ENCODE measurements around the gene ZNF516.

Gene ZNF516

DNA sequence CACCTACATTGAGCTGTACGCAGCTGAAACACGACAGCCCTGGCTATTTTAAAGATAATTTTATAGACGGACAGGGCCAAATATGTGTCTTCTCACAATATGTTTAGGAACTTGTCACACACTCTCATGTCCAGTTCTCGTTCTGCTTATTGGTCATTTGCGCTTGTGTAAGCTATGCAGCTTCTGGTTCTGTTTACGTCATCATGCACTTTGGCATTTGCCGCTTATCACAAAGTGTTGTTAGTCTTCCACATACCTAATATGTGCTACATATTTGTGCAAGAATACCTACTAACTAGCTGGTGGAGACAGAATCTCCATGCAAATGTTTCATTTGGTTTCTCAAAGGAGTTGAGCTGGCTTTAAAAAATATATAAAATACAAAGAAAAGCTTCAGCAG is 7.5 kb upstream of the ZNF516 start:
- TF ChIP-seq, protein P1, sequence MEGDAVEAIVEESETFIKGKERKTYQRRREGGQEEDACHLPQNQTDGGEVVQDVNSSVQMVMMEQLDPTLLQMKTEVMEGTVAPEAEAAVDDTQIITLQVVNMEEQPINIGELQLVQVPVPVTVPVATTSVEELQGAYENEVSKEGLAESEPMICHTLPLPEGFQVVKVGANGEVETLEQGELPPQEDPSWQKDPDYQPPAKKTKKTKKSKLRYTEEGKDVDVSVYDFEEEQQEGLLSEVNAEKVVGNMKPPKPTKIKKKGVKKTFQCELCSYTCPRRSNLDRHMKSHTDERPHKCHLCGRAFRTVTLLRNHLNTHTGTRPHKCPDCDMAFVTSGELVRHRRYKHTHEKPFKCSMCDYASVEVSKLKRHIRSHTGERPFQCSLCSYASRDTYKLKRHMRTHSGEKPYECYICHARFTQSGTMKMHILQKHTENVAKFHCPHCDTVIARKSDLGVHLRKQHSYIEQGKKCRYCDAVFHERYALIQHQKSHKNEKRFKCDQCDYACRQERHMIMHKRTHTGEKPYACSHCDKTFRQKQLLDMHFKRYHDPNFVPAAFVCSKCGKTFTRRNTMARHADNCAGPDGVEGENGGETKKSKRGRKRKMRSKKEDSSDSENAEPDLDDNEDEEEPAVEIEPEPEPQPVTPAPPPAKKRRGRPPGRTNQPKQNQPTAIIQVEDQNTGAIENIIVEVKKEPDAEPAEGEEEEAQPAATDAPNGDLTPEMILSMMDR (IDR thresholded peaks at IDR 0.05; ENCODE audit: control insufficient read depth, extremely low read depth, insufficient read depth): no peak
- no peak overlapping the region for H3K4me3 ChIP-seq (ENCODE audit: low read depth, low read length)
- no peak for DNase-seq (ENCODE audit: low read depth)

DNA sequence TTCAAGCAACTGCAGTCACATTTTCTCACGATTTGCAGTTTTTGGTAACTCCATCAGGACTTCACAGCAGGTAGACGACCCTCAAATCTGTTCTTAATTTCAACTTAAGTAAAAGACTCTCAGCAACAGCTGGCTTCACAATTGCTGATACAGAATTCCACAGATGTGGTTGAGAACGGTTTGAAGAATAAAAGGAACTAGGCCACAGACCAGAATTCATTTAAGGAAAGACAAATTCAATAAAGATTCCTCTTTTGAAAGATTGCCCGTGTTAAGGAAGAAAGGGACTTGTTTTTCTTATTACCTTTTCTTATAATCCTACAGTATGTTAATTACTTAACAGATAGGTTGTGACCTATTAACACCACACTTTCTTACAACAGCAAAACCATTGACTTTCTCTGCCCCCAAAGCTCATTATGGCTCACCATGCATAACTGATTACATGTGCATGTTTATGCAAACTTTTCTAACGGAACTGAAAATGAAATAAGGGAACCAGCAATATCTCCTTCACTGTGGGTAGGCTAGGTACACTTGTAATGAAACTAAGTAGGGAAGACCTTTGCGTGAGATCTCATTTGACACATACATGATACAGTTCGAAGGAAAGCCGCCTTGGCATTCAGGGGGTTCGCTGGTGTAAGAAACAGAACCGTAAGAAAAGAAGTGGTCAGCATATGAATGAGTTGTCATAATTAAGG is 4.7 kb upstream of the ZNF516 start:
- H3K4me3 ChIP-seq (ENCODE audit: low read depth, low read length): no peak overlapping the region
- TF ChIP-seq, protein P1 (IDR thresholded peaks at IDR 0.05; ENCODE audit: control insufficient read depth, extremely low read depth, insufficient read depth): no peak
- DNase-seq (ENCODE audit: low read depth): no peak

DNA sequence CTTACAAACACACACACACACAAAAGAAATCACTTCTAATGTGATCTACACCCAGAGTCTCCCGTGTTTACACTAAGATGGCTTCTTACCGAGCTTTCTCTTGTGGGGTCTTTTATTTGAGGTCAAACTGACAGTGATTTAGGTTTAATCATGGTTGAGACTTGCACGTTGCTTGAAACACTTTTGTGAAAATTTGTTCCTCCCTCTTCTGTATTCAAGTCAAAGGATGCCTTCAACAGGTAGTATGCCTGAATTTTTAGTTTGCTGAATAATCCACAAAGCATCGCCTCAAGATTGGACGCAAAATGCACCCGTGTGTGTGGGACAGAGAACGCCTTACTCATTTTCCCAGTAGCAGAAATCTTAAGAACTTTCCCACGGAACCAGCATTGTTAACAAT is 4.0 kb upstream of the ZNF516 start:
- TF ChIP-seq, protein P1 (IDR thresholded peaks at IDR 0.05; ENCODE audit: control insufficient read depth, extremely low read depth, insufficient read depth): no peak
- H3K4me3 ChIP-seq (ENCODE audit: low read depth, low read length): no peak overlapping the region
- no peak for DNase-seq (ENCODE audit: low read depth)

DNA sequence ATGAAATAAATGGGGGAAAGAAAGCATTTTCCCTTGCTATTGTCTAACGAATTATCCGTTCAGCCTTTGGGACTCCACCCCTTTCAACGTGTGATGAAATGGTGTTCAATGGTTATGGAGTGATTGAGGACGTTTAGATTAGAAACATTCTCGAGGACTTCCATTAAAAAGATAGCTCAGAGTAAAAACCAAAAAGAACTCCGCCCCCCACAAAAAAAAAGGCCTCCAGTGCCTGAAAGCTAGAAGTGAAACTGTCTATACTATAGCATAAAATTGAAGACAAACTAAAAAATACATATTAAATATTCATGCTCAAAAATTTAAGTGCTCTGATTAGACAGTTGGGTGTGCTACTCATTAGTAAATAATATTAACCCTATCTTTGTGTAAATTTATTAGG is 3.0 kb upstream of the ZNF516 start:
- H3K4me3 ChIP-seq (ENCODE audit: low read depth, low read length): no peak overlapping the region
- TF ChIP-seq, protein P1 (IDR thresholded peaks at IDR 0.05; ENCODE audit: control insufficient read depth, extremely low read depth, insufficient read depth): no peak
- no peak for DNase-seq (ENCODE audit: low read depth)

DNA sequence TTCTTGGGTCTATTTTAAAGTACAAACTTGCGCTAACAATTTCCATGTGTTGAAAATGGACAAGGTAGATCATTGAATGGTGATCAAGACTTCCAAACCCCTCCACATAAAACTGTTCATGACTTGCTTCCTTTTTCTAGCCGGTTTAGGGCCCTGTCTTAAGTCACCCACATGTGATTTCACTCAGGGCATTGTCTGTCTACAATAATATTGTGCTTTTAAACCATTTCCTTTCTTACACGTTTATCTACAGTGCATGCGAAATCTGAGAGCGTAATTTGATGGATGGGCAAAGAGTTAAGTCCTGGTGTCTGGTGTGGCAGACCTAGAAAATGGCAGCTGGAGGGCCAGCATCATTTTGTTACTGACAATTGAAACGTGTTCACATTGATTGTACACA is 2.0 kb upstream of the ZNF516 start:
- DNase-seq (ENCODE audit: low read depth): no peak
- no peak overlapping the region for H3K4me3 ChIP-seq (ENCODE audit: low read depth, low read length)
- TF ChIP-seq, protein P1 (IDR thresholded peaks at IDR 0.05; ENCODE audit: control insufficient read depth, extremely low read depth, insufficient read depth): no peak

DNA sequence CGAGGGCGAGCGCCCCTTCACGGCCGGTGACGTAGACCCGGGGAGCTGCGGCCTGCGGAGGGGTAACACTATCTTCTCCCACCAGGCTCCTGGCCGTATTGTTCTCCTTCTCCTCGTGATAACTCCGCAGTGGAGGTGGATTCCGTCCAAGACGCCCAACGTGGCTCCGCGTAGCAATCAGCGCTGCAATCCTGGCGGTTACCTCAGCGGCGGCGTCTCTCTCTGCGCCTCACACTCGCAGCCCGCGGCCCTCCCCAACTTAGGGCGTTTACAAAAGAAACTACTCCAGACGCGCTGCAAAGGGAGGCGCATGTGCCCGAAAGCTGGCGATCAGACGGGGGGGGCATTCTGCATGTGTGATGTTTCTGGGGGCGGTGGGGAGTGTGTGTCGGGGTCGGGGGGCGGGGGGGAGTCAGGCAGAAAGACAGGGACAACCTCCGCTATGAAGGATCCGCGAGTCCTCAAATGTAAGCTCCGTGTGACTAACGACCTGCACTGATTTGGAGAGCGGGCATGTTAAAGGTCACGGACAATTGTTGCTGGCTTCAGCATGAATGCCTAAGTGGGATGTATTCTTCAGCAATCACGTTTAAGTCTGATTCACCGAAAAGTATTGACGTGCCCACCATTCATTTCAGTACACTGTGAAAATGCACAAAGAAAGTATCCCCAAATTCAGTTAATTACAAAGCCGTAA is 1.3 kb upstream of the ZNF516 start:
- no peak overlapping the region for H3K4me3 ChIP-seq (ENCODE audit: low read depth, low read length)
- DNase-seq (ENCODE audit: low read depth): no peak
- TF ChIP-seq, protein P1 (IDR thresholded peaks at IDR 0.05; ENCODE audit: control insufficient read depth, extremely low read depth, insufficient read depth): no peak
